Suprapubic skin (tissue), 4 donors: ENCODE results near the gene NFIC.

Experiments
- CTCF ChIP-seq, 2 donors: fragments of 200-600 bp in 1 of 2; fragments of 450-650 bp in 1 of 2; sonication (generic) in 1 of 2; IDR thresholded peaks; one replicate each; pipeline ENCODE4 v1.5.1; 2016 to 2019; ENCODE audit warnings: antibody characterized with exemption in 2 of 2, mild to moderate bottlenecking in 1 of 2, moderate library complexity in 1 of 2
- POLR2A ChIP-seq, 2 donors: fragments of 450-650 bp; IDR thresholded peaks; one replicate each; pipeline ENCODE4 v1.6.1; 2017; ENCODE audit warnings: antibody characterized with exemption in 2 of 2, mild to moderate bottlenecking in 2 of 2, moderate library complexity in 2 of 2
- POLR2AphosphoS5 ChIP-seq, 3 donors: sonication (generic); formaldehyde crosslinking; IDR thresholded peaks; one replicate each; pipeline ENCODE4 v1.6.1; 2017; ENCODE audit warnings: antibody characterized with exemption in 3 of 3

GRCh38 chr19:3492131-3492839 is 125.9 kb downstream of the NFIC start:
- no peak for TF ChIP-seq POLR2A (IDR thresholded peaks at IDR 0.05)
- no peak for TF ChIP-seq CTCF (IDR thresholded peaks at IDR 0.05)
- TF ChIP-seq POLR2AphosphoS5 (IDR thresholded peaks at IDR 0.05): no peak
